Upper lobe of left lung (tissue), 6 donors: ENCODE results near the gene SH3BP5. TPM values are rescaled to one million over a fixed set of nuclear protein-coding genes. Genes with fewer than 3 reads are reported as not detected.

ENCODE experiments used
- ATAC-seq, 2 donors: fragments of 200-7000 bp; cut with Tn5 transposase; one replicate each; pipeline ENCODE4 v1.9.1; 2022; ENCODE audit warnings: mild to moderate bottlenecking in 2 of 2, moderate library complexity in 2 of 2; ENCODE audit not compliant: low FRiP score in 2 of 2
- DNase-seq, 2 donors: peaks; one replicate each; pipeline ENCODE4 v3.0.0-alpha.2; 2019 to 2020
- H3K27ac ChIP-seq, 4 donors: fragments of 200-600 bp; sonication (generic); one replicate each; pipeline ENCODE4 v1.5.1; 2016 to 2019
- H3K27me3 ChIP-seq, 4 donors: fragments of 200-600 bp; sonication (generic); one replicate each; pipeline ENCODE4 v1.5.1; 2017 to 2019
- H3K36me3 ChIP-seq, 4 donors: fragments of 200-600 bp; sonication (generic); one replicate each; pipeline ENCODE4 v1.5.1; 2016 to 2019
- H3K4me1 ChIP-seq, 4 donors: fragments of 200-600 bp; sonication (generic); one replicate each; pipeline ENCODE4 v1.5.1; 2018 to 2019
- H3K4me3 ChIP-seq, 4 donors: fragments of 200-600 bp; sonication (generic); one replicate each; pipeline ENCODE4 v1.5.1; 2017 to 2019; ENCODE audit warnings: mild to moderate bottlenecking in 2 of 4, moderate library complexity in 1 of 4
- H3K9me3 ChIP-seq, 4 donors: fragments of 200-600 bp; sonication (generic); one replicate each; pipeline ENCODE4 v1.5.1; 2018 to 2019
- EP300 ChIP-seq, 4 donors: sonication (generic); formaldehyde crosslinking; IDR thresholded peaks; one replicate each; pipeline ENCODE4 v1.5.1; 2017; ENCODE audit warnings: antibody characterized with exemption in 4 of 4, control low read depth in 2 of 4
- POLR2A ChIP-seq, 4 donors: fragments of 450-650 bp; IDR thresholded peaks; one replicate each; pipeline ENCODE4 v1.5.1; 2016 to 2017; ENCODE audit warnings: antibody characterized with exemption in 4 of 4, mild to moderate bottlenecking in 2 of 4
- POLR2AphosphoS5 ChIP-seq, 2 donors: sonication (generic); formaldehyde crosslinking; IDR thresholded peaks; one replicate each; pipeline ENCODE4 v1.5.1; 2017; ENCODE audit warnings: antibody characterized with exemption in 2 of 2
- WGBS, 2 donors: methylation state at CpG; one replicate each; pipeline ENCODE4 v1.1.5; 2017 to 2018; 5-methylcytosine and 5-hydroxymethylcytosine counted together
- total RNA-seq, 6 donors: library from RNA; depleted of rRNA in 4 of 6; stranded (reverse); fragments of >200 nt in 4 of 6; gene quantifications; one replicate each; pipeline versions ENCODE4 v1.1.0 to v1.2.1, GENCODE V29; 2016 to 2021
- TF ChIP-seq, protein P1 (sequence below), 6 experiments: fragments of 450-650 bp in 4 of 6; fragments of 200-600 bp in 2 of 6; sonication (generic) in 2 of 6; IDR thresholded peaks; one replicate each; pipeline ENCODE4 v1.5.1; 2016 to 2019; ENCODE audit warnings: antibody characterized with exemption in 6 of 6
- donor health status: DM: no; HTN: no; CAD: no; lungs with moderate emphysema.
- donor health status: DM: no; HTN: yes; CAD: no; lungs with severe emphysema.

SH3BP5 gene
- total RNA-seq, 6 donors from 2014 or later = 83.8 to 150 (median 94.7) TPM

DNA sequence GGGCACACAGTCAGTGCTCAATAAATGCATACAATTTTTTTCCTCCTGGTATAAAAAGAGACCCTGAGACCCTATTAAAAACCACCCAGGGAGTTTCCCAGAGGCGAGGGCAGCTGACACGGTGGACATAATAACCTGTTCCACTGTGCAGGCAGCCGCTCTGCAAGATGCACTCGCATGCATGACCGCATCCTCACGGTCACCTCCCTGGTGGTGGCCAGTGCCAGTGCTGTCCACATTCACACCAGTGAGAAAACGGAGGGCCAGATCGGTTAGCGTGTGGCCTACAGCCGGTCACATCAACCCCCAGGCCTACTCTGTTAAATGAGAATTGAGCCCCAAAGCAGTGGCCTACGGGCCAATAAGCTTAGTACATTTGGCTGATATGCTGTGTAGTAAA is 24.8 kb downstream of the SH3BP5 start:
- no peak for ATAC-seq
- peak overlapping the region in 2 of 4 donors; percentile 61 to 68 for H3K27ac ChIP-seq
- H3K9me3 ChIP-seq = no peaks in the 10 kb centered on the region
- DNase-seq = peak in 1 of 2 donors; percentile 20
- no peak overlapping the region for H3K4me3 ChIP-seq
- TF ChIP-seq POLR2A (IDR thresholded peaks at IDR 0.05) (no peak), EP300 (IDR thresholded peaks at IDR 0.05) (no peak), POLR2AphosphoS5 (IDR thresholded peaks at IDR 0.05) (no peak)
- TF ChIP-seq, protein P1, sequence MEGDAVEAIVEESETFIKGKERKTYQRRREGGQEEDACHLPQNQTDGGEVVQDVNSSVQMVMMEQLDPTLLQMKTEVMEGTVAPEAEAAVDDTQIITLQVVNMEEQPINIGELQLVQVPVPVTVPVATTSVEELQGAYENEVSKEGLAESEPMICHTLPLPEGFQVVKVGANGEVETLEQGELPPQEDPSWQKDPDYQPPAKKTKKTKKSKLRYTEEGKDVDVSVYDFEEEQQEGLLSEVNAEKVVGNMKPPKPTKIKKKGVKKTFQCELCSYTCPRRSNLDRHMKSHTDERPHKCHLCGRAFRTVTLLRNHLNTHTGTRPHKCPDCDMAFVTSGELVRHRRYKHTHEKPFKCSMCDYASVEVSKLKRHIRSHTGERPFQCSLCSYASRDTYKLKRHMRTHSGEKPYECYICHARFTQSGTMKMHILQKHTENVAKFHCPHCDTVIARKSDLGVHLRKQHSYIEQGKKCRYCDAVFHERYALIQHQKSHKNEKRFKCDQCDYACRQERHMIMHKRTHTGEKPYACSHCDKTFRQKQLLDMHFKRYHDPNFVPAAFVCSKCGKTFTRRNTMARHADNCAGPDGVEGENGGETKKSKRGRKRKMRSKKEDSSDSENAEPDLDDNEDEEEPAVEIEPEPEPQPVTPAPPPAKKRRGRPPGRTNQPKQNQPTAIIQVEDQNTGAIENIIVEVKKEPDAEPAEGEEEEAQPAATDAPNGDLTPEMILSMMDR (IDR thresholded peaks at IDR 0.05) = no peak
- peaks cover 43 to 79% (median 71%) of the 10 kb centered on the region in 4 donors for H3K4me1 ChIP-seq
- WGBS, 2 donors = 94 to 98% methylated on average over 11 of the region's 11 CpGs
- no peaks in the 10 kb centered on the region for H3K27me3 ChIP-seq
- peaks cover 0 to 25% (median 4%) of the 10 kb centered on the region in 4 donors for H3K36me3 ChIP-seq

DNA sequence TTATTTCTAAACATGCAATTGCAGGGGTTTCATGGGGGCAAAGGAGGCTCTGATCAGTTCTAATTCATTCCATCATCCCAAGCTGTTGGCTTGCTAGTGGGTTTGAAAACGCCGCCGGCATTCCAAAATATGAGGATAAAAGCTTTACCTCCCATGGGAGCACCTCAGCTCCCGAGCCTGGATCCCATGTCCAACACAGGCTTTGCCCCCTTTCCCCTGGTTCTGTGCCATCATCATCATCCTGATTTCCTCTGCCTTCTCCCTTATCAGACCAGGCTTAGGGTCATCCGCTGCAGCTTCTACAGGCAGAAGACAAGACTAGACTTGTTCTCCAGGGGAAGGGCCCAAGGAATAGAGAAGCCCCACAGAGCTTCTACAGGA is 25.4 kb downstream of the SH3BP5 start:
- no peak for ATAC-seq
- Histone ChIP-seq H3K4me1 (peaks cover 37 to 73% (median 68%) of the 10 kb centered on the region in 4 donors), H3K4me3 (no peak overlapping the region), H3K27ac (peak overlapping the region; percentile 24 to 68 (median 58)), H3K36me3 (peaks cover 2 to 31% (median 10%) of the 10 kb centered on the region in 4 donors), H3K27me3 (no peaks in the 10 kb centered on the region), H3K9me3 (no peaks in the 10 kb centered on the region)
- WGBS, 2 donors = 89 to 96% methylated on average over 5 of the region's 5 CpGs
- TF ChIP-seq EP300 (IDR thresholded peaks at IDR 0.05) = no peak
- no peak for TF ChIP-seq POLR2A (IDR thresholded peaks at IDR 0.05)
- TF ChIP-seq, protein P1 (IDR thresholded peaks at IDR 0.05) = no peak
- TF ChIP-seq POLR2AphosphoS5 (IDR thresholded peaks at IDR 0.05) = no peak
- DNase-seq = peak in 1 of 2 donors; percentile 19

DNA sequence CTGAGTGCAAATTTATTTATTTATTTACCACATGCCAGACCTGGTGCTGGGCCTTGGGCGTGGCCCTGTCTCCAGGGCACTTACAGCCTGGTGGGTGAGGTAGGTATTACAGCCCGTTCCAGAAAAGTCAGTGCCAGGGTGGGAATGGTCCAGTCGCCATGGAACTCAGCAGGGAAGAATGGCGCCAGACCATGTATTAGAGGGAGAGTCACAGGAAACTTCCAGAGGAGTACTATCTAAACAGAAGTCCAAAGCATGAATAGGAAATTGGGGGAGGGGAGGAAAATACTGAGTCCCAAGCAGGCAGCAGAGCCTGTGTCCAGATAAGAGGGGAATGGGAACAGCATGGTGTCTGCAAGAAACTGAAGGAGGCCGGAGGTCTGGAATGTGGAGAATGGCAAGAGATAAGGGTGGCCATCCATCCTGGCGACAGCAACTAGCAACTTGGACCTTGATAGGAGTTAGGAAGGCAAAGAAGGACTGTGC is 27.0 kb downstream of the SH3BP5 start:
- no peak overlapping the region for H3K4me3 ChIP-seq
- ATAC-seq (peak in 1 of 2 donors; percentile 27), DNase-seq (peak in 1 of 2 donors; percentile 18)
- H3K27me3 ChIP-seq = no peaks in the 10 kb centered on the region
- peak overlapping the region in 2 of 4 donors; percentile 68 to 73 for H3K27ac ChIP-seq
- H3K36me3 ChIP-seq = peaks cover 2 to 32% (median 12%) of the 10 kb centered on the region in 4 donors
- 55 to 57% methylated on average over 6 of the region's 6 CpGs for WGBS, 2 donors
- H3K4me1 ChIP-seq = peaks cover 30 to 69% (median 59%) of the 10 kb centered on the region in 4 donors
- TF ChIP-seq EP300 (IDR thresholded peaks at IDR 0.05) = no peak
- TF ChIP-seq POLR2AphosphoS5 (IDR thresholded peaks at IDR 0.05) = peak in 1 of 2 donors; percentile 19
- TF ChIP-seq, protein P1 (IDR thresholded peaks at IDR 0.05) = peak; percentile 17 to 59 (median 36)
- no peak for TF ChIP-seq POLR2A (IDR thresholded peaks at IDR 0.05)
- no peaks in the 10 kb centered on the region for H3K9me3 ChIP-seq

DNA sequence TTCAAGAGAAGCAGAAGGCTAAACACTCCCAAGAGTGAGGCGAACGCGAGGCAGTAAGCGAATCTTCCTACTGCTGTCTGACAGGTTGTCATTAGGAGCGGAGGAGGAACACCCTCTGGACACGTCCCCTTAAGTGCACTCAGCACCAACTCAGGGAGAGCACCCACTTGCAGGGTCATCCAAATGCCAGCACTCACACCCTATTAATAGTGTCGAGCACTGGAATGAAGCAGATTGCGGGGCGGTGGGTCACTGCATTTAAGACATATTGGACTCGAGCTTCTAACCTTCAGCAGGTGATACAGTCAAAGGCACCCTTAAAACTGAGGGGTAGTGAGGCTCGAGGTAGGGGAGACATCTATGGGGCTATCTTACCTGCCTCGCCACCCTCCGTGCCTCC is 28.7 kb downstream of the SH3BP5 start:
- DNase-seq = peak in 1 of 2 donors; percentile 13
- ATAC-seq = no peak
- Histone ChIP-seq H3K27me3 (no peaks in the 10 kb centered on the region), H3K9me3 (no peaks in the 10 kb centered on the region), H3K27ac (peak overlapping the region in 3 of 4 donors; percentile 21 to 73 (median 68)), H3K4me1 (peaks cover 20 to 66% (median 55%) of the 10 kb centered on the region in 4 donors), H3K36me3 (peaks cover 2 to 32% (median 12%) of the 10 kb centered on the region in 4 donors), H3K4me3 (no peak overlapping the region)
- TF ChIP-seq, protein P1 (IDR thresholded peaks at IDR 0.05) = no peak
- TF ChIP-seq POLR2AphosphoS5 (IDR thresholded peaks at IDR 0.05) = no peak
- TF ChIP-seq POLR2A (IDR thresholded peaks at IDR 0.05) = no peak
- no peak for TF ChIP-seq EP300 (IDR thresholded peaks at IDR 0.05)
- 89 to 91% methylated on average over 13 of the region's 13 CpGs for WGBS, 2 donors

DNA sequence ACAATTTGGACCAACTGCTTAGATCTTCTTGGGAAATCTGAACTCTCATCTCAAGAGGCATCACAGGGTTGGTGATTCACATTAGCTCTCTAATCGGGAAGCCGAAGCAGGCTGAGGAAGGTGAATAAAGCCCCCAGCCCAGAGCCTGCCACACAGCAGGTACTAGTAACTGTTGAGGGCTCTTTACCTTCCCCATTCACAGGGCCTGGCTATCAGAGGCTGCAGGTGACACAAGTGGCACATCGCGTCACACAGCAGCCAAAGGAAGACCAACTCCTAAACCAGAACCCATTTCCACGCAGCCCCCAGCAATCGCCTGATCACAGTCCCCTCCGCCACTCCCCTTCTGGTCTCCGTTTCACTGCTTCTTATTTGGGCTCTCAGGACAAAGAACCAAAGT is 29.2 kb downstream of the SH3BP5 start:
- H3K36me3 ChIP-seq = peaks cover 2 to 32% (median 12%) of the 10 kb centered on the region in 4 donors
- no peak for ATAC-seq
- H3K27ac ChIP-seq = peak overlapping the region in 2 of 4 donors; percentile 46 to 73
- 78 to 92% methylated on average over 8 of the region's 8 CpGs for WGBS, 2 donors
- H3K27me3 ChIP-seq = no peaks in the 10 kb centered on the region
- DNase-seq = peak in 1 of 2 donors; percentile 19
- no peak for TF ChIP-seq POLR2A (IDR thresholded peaks at IDR 0.05)
- TF ChIP-seq POLR2AphosphoS5 (IDR thresholded peaks at IDR 0.05) = no peak
- no peak for TF ChIP-seq EP300 (IDR thresholded peaks at IDR 0.05)
- TF ChIP-seq, protein P1 (IDR thresholded peaks at IDR 0.05) = no peak
- no peaks in the 10 kb centered on the region for H3K9me3 ChIP-seq
- peaks cover 19 to 63% (median 56%) of the 10 kb centered on the region in 4 donors for H3K4me1 ChIP-seq
- H3K4me3 ChIP-seq = no peak overlapping the region
